K562 (cell line): Measurements from ENCODE around the gene FMN2. TPM values are rescaled to one million over a fixed set of nuclear protein-coding genes. Genes with fewer than 3 reads are reported as not detected.

Experiments used
- ATAC-seq: fragments of 200-7000 bp; cut with Tn5 transposase; 3 replicates; pipeline ENCODE4 v1.9.1; 2020; ENCODE audit warnings: moderate library complexity
- BruUV-seq: library from RNA; stranded (reverse); fragments of 400-500 nt; replicated peaks from 2 replicates; lab custom pipeline; 2021; lab: Mats Ljungman, UMichigan
- CTCF ChIA-PET: fragments of 300-600 bp; formaldehyde crosslinking; extraction: SDS; loops from one replicate; lab custom pipeline; 2021; ENCODE audit warnings: low intra/inter-chr PET ratio; lab: Yijun Ruan, JAX
- POLR2A ChIA-PET: fragments of 300-600, 350-650 bp; sonication (Branson Sonifier 250); formaldehyde crosslinking; extraction: SDS; loops from one replicate; lab custom pipeline; 2021; ENCODE audit warnings: antibody characterized with exemption, inconsistent platforms; lab: Yijun Ruan, JAX
- DNase-seq, 4 experiments: peaks; one replicate each; pipeline versions ENCODE4 v3.0.0 to v3.0.0-alpha.2; 2011 to 2018; ENCODE audit warnings: low spot score in 3 of 4, mixed read lengths in 3 of 4; ENCODE audit errors: extremely low read depth in 1 of 4
- FAIRE-seq: peaks from 2 replicates; lab custom pipeline; 2011; peaks lifted over from hg19 to GRCh38; lab: Jason Lieb, UNC
- H2AFZ ChIP-seq: 2 replicates; pipeline ENCODE4 v1.6.0; 2011; ENCODE audit warnings: low read depth, low read length, control low read depth, inconsistent platforms
- H3K27ac ChIP-seq: fragments of 200-600 bp; 3 replicates; pipeline ENCODE4 v1.8.0; 2011; ENCODE audit warnings: low read depth, mild to moderate bottlenecking, control low read depth, inconsistent platforms, low read length, moderate library complexity, mixed read lengths; ENCODE audit errors: extremely low read depth
- H3K27me3 ChIP-seq, 2 experiments: fragments of 300-600 bp in 1 of 2; 2 replicates in 1 of 2; 3 replicates in 1 of 2; pipeline versions ENCODE4 v1.6.0 to v1.8.0; 2011; ENCODE audit warnings: inconsistent platforms in 2 of 2, low read length in 2 of 2, mild to moderate bottlenecking in 1 of 2, mixed read lengths in 1 of 2, moderate library complexity in 1 of 2; ENCODE audit not compliant: control insufficient read depth in 2 of 2, insufficient read depth in 2 of 2
- H3K36me3 ChIP-seq: fragments of 300-600 bp; 3 replicates; pipeline ENCODE4 v1.8.0; 2011; ENCODE audit warnings: mild to moderate bottlenecking, low read length, inconsistent platforms; ENCODE audit not compliant: control insufficient read depth, insufficient read depth
- H3K4me1 ChIP-seq, 2 experiments: fragments of 200-600 bp in 1 of 2; replicated peaks in 1 of 2; 2 replicates in 1 of 2; 3 replicates in 1 of 2; pipeline versions ENCODE4 v1.5.1 to v1.8.0; 2011; ENCODE audit warnings: inconsistent platforms in 2 of 2, low read length in 2 of 2, mild to moderate bottlenecking in 1 of 2, mixed read lengths in 1 of 2, moderate library complexity in 1 of 2; ENCODE audit not compliant: control insufficient read depth in 2 of 2, insufficient read depth in 2 of 2
- H3K4me2 ChIP-seq: 2 replicates; pipeline ENCODE4 v1.6.1; 2011; ENCODE audit warnings: low read length, control low read depth, inconsistent platforms, mixed read lengths; ENCODE audit not compliant: insufficient read depth
- H3K4me3 ChIP-seq: fragments of 200-600 bp; sonication (generic), shearing (Covaris generic); 2 replicates; pipeline ENCODE4 v1.5.1; 2016; ENCODE audit warnings: control low read depth, inconsistent platforms
- H3K79me2 ChIP-seq: fragments of 200-600 bp; 3 replicates; pipeline ENCODE4 v1.8.0; 2011; ENCODE audit warnings: low read length, inconsistent platforms; ENCODE audit not compliant: control insufficient read depth, insufficient read depth
- H3K9ac ChIP-seq, 2 experiments: 2 replicates each; pipeline versions ENCODE4 v1.6.0 to v1.6.1; 2011; ENCODE audit warnings: low read depth in 2 of 2, low read length in 2 of 2, control low read depth in 1 of 2, inconsistent platforms in 1 of 2, mild to moderate bottlenecking in 1 of 2, mixed read lengths in 1 of 2; ENCODE audit not compliant: insufficient read depth in 1 of 2
- H3K9me1 ChIP-seq: one replicate; pipeline ENCODE4 v1.6.0; 2011; ENCODE audit warnings: inconsistent platforms, mild to moderate bottlenecking, low read length, moderate library complexity; ENCODE audit not compliant: control insufficient read depth, insufficient read depth
- H3K9me3 ChIP-seq: replicated peaks from 2 replicates; pipeline ENCODE4 v1.5.1; 2011; ENCODE audit warnings: low read depth, low read length, inconsistent platforms; ENCODE audit not compliant: control insufficient read depth, insufficient read depth
- H4K20me1 ChIP-seq: replicated peaks from 2 replicates; pipeline ENCODE4 v1.6.1; 2011; ENCODE audit warnings: low read length, inconsistent platforms, mixed read lengths; ENCODE audit not compliant: control insufficient read depth, insufficient read depth
- ARHGAP35 ChIP-seq: fragments of 450-650 bp; IDR thresholded peaks from 2 replicates; pipeline ENCODE4 v1.6.1; 2018; ENCODE audit not compliant: partially characterized antibody
- CHD2 ChIP-seq: IDR thresholded peaks from 2 replicates; pipeline ENCODE4 v1.6.1; 2011; ENCODE audit warnings: low read depth, low read length
- FUS ChIP-seq: fragments of 200-400 bp; formaldehyde crosslinking; optimal IDR thresholded peaks from 2 replicates; pipeline ENCODE3; 2017; ENCODE audit warnings: low read depth, low read length
- IRF2 ChIP-seq: sonication (generic); formaldehyde crosslinking; IDR thresholded peaks from 2 replicates; pipeline ENCODE4 v1.8.1; 2022; ENCODE audit warnings: mild to moderate bottlenecking, missing genetic modification reagents
- JUN ChIP-seq, 2 experiments: sonication (generic) in 1 of 2; formaldehyde crosslinking in 1 of 2; IDR thresholded peaks; 2 replicates each; pipeline versions ENCODE4 v1.6.1 to v1.8.0; 2012 to 2022; ENCODE audit warnings: borderline replicate concordance in 2 of 2, mild to moderate bottlenecking in 2 of 2, improper control_type of control experiment in 1 of 2, low read depth in 1 of 2, low read length in 1 of 2, missing genetic modification reagents in 1 of 2
- MCM3 ChIP-seq: fragments of 450-650 bp; IDR thresholded peaks from 2 replicates; pipeline ENCODE4 v1.6.1; 2016
- POLR2B ChIP-seq: fragments of 450-650 bp; IDR thresholded peaks from 2 replicates; pipeline ENCODE4 v1.6.1; 2018; ENCODE audit warnings: low read depth; ENCODE audit not compliant: partially characterized antibody
- ZNF239 ChIP-seq: fragments of 250-450 bp; sonication (Bioruptor Pico); IDR thresholded peaks from 2 replicates; pipeline ENCODE4 v1.4.0; 2020; ENCODE audit warnings: mild to moderate bottlenecking
- ZNF274 ChIP-seq: IDR thresholded peaks from 2 replicates; pipeline ENCODE4 v1.6.1; 2011; ENCODE audit warnings: low read depth, mild to moderate bottlenecking, low read length, moderate library complexity, borderline replicate concordance
- ZNF354B ChIP-seq: fragments of 250-450 bp; sonication (Bioruptor Pico); IDR thresholded peaks from 2 replicates; pipeline ENCODE4 v1.4.0; 2020
- WGBS: fragments of 100-300 bp; shearing (Covaris generic); methylation state at CpG from one replicate; pipeline ENCODE4 v1.1.6; 2016; ENCODE audit warnings: low coverage, mixed read lengths; ENCODE audit not compliant: insufficient coverage; ENCODE audit errors: missing lambda C conversion rate; 5-methylcytosine and 5-hydroxymethylcytosine counted together
- in situ Hi-C: fragments of 300-500 bp; cut with MboI; formaldehyde crosslinking; loops from 4 replicates; pipeline ENCODE4 v1.15.0; 2018; ENCODE audit warnings: inconsistent platforms, mixed read lengths
- intact Hi-C: fragments of 100-400 bp; cut with micrococcal nuclease; formaldehyde crosslinking; loops from 2 replicates; pipeline ENCODE4 v1.14.2; 2022
- polyA plus RNA-seq, 8 experiments: library from polyadenylated mRNA; depleted of rRNA in 4 of 8; stranded (reverse) in 5 of 8; unstranded in 3 of 8; fragments of >200 nt; fragmentation: Nextera tagmentation in 2 of 8; fragmentation: Illumina TruSeq in 1 of 8; extraction: Ambion mirVana in 2 of 8; extraction: Trizol in 1 of 8; gene quantifications; 2 replicates each; pipeline versions ENCODE4 v1.2.1 to v1.2.3, GENCODE V29; 2011 to 2014; ENCODE audit warnings: inconsistent platforms in 1 of 8, missing spikeins in 1 of 8
- total RNA-seq, 7 experiments: library from RNA; depleted of rRNA in 6 of 7; stranded (reverse); fragments of >200 nt in 6 of 7; fragmentation: Illumina TruSeq in 2 of 7; extraction: Trizol in 2 of 7; gene quantifications; 2 replicates each; pipeline versions ENCODE4 v1.2.1 to v1.2.3, GENCODE V29; 2011 to 2021; ENCODE audit warnings: low replicate concordance in 1 of 7
- TF ChIP-seq, protein P1 (sequence below): sonication (generic); formaldehyde crosslinking; IDR thresholded peaks from 2 replicates; pipeline ENCODE4 v1.8.0; 2022; ENCODE audit warnings: mild to moderate bottlenecking, missing genetic modification reagents

Gene FMN2
- total and polyA plus RNA-seq, 9 of the 15 experiments (the other 6 are each of a cell fraction or from before 2014, with no cell fraction given): 0.15 to 0.45 (median 0.16) TPM; not detected in 3

DNA sequence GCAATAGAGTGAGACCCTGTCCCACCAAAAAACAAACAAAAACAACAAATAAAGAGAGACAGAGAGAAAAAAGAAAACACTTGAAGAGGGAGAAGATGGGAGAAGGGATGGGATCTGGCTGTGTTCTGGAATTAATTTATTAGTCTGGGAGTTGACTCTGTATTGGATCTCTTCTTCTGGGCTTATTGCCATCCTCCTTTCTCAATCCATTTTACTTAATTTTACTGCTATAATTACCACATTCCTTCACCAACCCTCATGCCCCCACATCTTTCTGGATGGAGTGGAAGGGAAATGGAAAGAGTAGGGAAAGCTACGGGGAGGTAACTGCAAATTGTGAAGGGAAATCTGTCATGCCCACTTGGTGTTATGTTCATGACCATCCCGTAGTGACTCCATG is 42.9 kb downstream of the FMN2 start (continued):
- TF ChIP-seq CHD2: no peak
- TF ChIP-seq ZNF354B (CRISPR knock-in tag): no peak

DNA sequence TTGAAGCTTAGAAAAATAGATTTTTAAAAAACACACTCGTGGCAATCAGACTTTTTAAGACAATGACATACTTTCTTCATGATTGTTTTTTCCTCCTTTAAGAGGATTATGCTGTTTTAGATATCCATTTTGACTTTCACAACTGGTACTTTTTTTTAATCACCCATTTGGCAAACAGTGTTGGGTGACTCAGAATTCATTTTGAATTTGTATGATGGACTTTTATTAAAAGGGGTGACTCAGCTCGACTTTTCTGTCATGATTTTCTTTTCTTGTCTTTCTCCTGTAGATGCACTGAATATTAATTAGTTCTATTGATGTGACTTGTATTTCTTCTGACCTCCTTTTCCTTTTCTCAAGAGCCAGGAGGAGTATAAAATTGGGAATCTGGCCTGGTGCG is 44.7 kb downstream of the FMN2 start:
- ChIA-PET CTCF (no interaction called here), POLR2A (no interaction called here)
- no peak overlapping the region for H3K4me2 ChIP-seq
- ATAC-seq (no peak), FAIRE-seq (no peak), DNase-seq (no peak)
- no TSS peak for BruUV-seq
- H3K27ac ChIP-seq: no peak overlapping the region
- no peaks in the 10 kb centered on the region for H3K9me3 ChIP-seq
- H2AFZ ChIP-seq: no peak overlapping the region
- H4K20me1 ChIP-seq: no peaks in the 10 kb centered on the region
- no peaks in the 10 kb centered on the region for H3K9me1 ChIP-seq
- H3K36me3 ChIP-seq: no peaks in the 10 kb centered on the region
- H3K79me2 ChIP-seq: no peaks in the 10 kb centered on the region
- no peaks in the 10 kb centered on the region for H3K4me1 ChIP-seq
- H3K27me3 ChIP-seq: no peaks in the 10 kb centered on the region
- 0% methylated on average over 3 of the region's 3 CpGs for WGBS
- TF ChIP-seq ZNF239 (CRISPR knock-in tag) (no peak), ZNF274 (no peak), JUN (IDR thresholded peaks at IDR 0.05; ENCODE audit: borderline replicate concordance, low read depth, low read length) (no peak), JUN (CRISPR knock-in tag; IDR thresholded peaks at IDR 0.05; ENCODE audit: borderline replicate concordance) (no peak), ARHGAP35 (no peak), FUS (no peak), POLR2B (no peak), MCM3 (no peak), IRF2 (CRISPR knock-in tag) (no peak)
- TF ChIP-seq, protein P1, sequence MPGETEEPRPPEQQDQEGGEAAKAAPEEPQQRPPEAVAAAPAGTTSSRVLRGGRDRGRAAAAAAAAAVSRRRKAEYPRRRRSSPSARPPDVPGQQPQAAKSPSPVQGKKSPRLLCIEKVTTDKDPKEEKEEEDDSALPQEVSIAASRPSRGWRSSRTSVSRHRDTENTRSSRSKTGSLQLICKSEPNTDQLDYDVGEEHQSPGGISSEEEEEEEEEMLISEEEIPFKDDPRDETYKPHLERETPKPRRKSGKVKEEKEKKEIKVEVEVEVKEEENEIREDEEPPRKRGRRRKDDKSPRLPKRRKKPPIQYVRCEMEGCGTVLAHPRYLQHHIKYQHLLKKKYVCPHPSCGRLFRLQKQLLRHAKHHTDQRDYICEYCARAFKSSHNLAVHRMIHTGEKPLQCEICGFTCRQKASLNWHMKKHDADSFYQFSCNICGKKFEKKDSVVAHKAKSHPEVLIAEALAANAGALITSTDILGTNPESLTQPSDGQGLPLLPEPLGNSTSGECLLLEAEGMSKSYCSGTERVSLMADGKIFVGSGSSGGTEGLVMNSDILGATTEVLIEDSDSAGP (CRISPR knock-in tag): no peak
- H3K9ac ChIP-seq: no peak overlapping the region
- in situ Hi-C loops: no loop called here
- intact Hi-C loops: no loop called here
- no peak overlapping the region for H3K4me3 ChIP-seq
